ENCODE data around the gene IFRD2. TPM values are rescaled to one million over a fixed set of nuclear protein-coding genes. Genes with fewer than 3 reads are reported as not detected.

Gene IFRD2
- total RNA-seq, 1 experiment from 2014 or later: 111 TPM

- Histone ChIP-seq H3K27ac (ENCODE audit: low read length) (no peak overlapping the region), H3K27me3 (ENCODE audit: control insufficient read depth, insufficient read depth, low read length) (no peaks in the 10 kb centered on the region), H3K4me3 (ENCODE audit: low read depth in 2 of 2, low read length in 2 of 2) (no peak overlapping the region), H3K36me3 (ENCODE audit: control insufficient read depth, insufficient read depth, low read length) (no peaks in the 10 kb centered on the region), H3K4me1 (ENCODE audit: control insufficient read depth, insufficient read depth, low read length) (peaks cover 8% of the 10 kb centered on the region), H3K9me3 (ENCODE audit: control insufficient read depth, insufficient read depth, low read depth, low read length) (no peaks in the 10 kb centered on the region)
- no peak for DNase-seq (ENCODE audit: low read depth, low spot score)
- no peak for TF ChIP-seq REST (IDR thresholded peaks at IDR 0.05; ENCODE audit: insufficient read depth in 1 of 2, low read depth in 2 of 2, low read length in 1 of 2)
- no peak for TF ChIP-seq TCF7L2 (IDR thresholded peaks at IDR 0.05; ENCODE audit: low read depth, low read length)
- TF ChIP-seq POLR2AphosphoS5 (IDR thresholded peaks at IDR 0.05; ENCODE audit: low read depth, low read length): no peak
- no peak for TF ChIP-seq CTCF (IDR thresholded peaks at IDR 0.05)
- TF ChIP-seq SIN3A (IDR thresholded peaks at IDR 0.05; ENCODE audit: borderline replicate concordance, insufficient read depth, low read depth, low read length): no peak
- no TSS peak for BruUV-seq (replicated peaks)
- CTCF ChIA-PET: no interaction called here
- no peak for ATAC-seq
- POLR2A ChIA-PET: no interaction called here
- in situ Hi-C loops (cut with HindIII; ENCODE audit: low pct_unique_long_range_greater_than_20kb, low sequenced_read_pairs): no loop called here
- intact Hi-C loops (cut with micrococcal nuclease; ENCODE audit: unreplicated experiment): loop anchor here (10.0 kb wide), 1 partner anchor 72 kb away; the partner anchor contains the start of gene GNAT1
These were observed 25.4 kb downstream of the IFRD2 start for GRCh38 chr3:50266836-50267235.

- no peak overlapping the region for H3K27ac ChIP-seq (ENCODE audit: low read length)
- intact Hi-C loops (cut with micrococcal nuclease; ENCODE audit: unreplicated experiment): loop anchor here (10.0 kb wide), 1 partner anchor 71 kb away; the partner anchor contains the start of gene GNAT1
- in situ Hi-C loops (cut with HindIII; ENCODE audit: low pct_unique_long_range_greater_than_20kb, low sequenced_read_pairs): no loop called here
These were observed 26.2 kb downstream of the IFRD2 start for GRCh38 chr3:50266017-50266416.

More at GRCh38 chr3:50266017-50266416, 26.2 kb downstream of the IFRD2 start:
- POLR2A ChIA-PET: no interaction called here
- Histone ChIP-seq H3K36me3 (ENCODE audit: control insufficient read depth, insufficient read depth, low read length) (no peaks in the 10 kb centered on the region), H3K27me3 (ENCODE audit: control insufficient read depth, insufficient read depth, low read length) (no peaks in the 10 kb centered on the region), H3K4me3 (ENCODE audit: low read depth in 2 of 2, low read length in 2 of 2) (no peak overlapping the region), H3K9me3 (ENCODE audit: control insufficient read depth, insufficient read depth, low read depth, low read length) (no peaks in the 10 kb centered on the region), H3K4me1 (ENCODE audit: control insufficient read depth, insufficient read depth, low read length) (peaks cover 10% of the 10 kb centered on the region)
- DNase-seq (ENCODE audit: low read depth, low spot score): no peak
- CTCF ChIA-PET: no interaction called here
- no peak for TF ChIP-seq REST (IDR thresholded peaks at IDR 0.05; ENCODE audit: insufficient read depth in 1 of 2, low read depth in 2 of 2, low read length in 1 of 2)
- TF ChIP-seq POLR2AphosphoS5 (IDR thresholded peaks at IDR 0.05; ENCODE audit: low read depth, low read length): no peak
- no peak for TF ChIP-seq SIN3A (IDR thresholded peaks at IDR 0.05; ENCODE audit: borderline replicate concordance, insufficient read depth, low read depth, low read length)
- no peak for TF ChIP-seq CTCF (IDR thresholded peaks at IDR 0.05)
- no peak for TF ChIP-seq TCF7L2 (IDR thresholded peaks at IDR 0.05; ENCODE audit: low read depth, low read length)
- BruUV-seq (replicated peaks): no TSS peak
- ATAC-seq: no peak

All from Panc1 (cell line).